Prostate gland (tissue), 2 donors: ENCODE results near the gene OR1I1. TPM values are rescaled to one million over a fixed set of nuclear protein-coding genes. Genes with fewer than 3 reads are reported as not detected.
"Not testable (repeated sequence)": the region's sequence is repeated elsewhere in the genome, so short reads cannot be mapped to it uniquely, and the experiment has no call there.

Experiments used
- DNase-seq: peaks from one replicate; pipeline ENCODE4 v3.0.0-alpha.2; 2019; ENCODE audit warnings: low spot score
- H3K27ac ChIP-seq, 2 donors: fragments of 200-600 bp; sonication (generic); 2 replicates each; pipeline ENCODE4 v1.5.1; 2017 to 2019
- H3K27me3 ChIP-seq: fragments of 200-600 bp; sonication (generic); replicated peaks from 2 replicates; pipeline ENCODE4 v1.5.1; 2019; ENCODE audit not compliant: insufficient read depth
- H3K36me3 ChIP-seq, 2 donors: fragments of 200-600 bp; sonication (generic); 1 replicate in 1 of 2; 2 replicates in 1 of 2; pipeline versions ENCODE4 v1.5.1 to v1.8.1; 2017 to 2019
- H3K4me1 ChIP-seq: fragments of 200-600 bp; sonication (generic); replicated peaks from 2 replicates; pipeline ENCODE4 v1.5.1; 2019
- H3K4me3 ChIP-seq, 2 donors: fragments of 200-600 bp; sonication (generic); 2 replicates each; pipeline ENCODE4 v1.5.1; 2017 to 2019
- H3K9me3 ChIP-seq: fragments of 200-600 bp; sonication (generic); 2 replicates; pipeline ENCODE4 v1.5.1; 2017
- CTCF ChIP-seq, 4 experiments: fragments of 200-600 bp in 2 of 4; fragments of 450-650 bp in 2 of 4; sonication (generic) in 2 of 4; IDR thresholded peaks; 1 replicate in 3 of 4; 2 replicates in 1 of 4; pipeline ENCODE4 v1.5.1; 2016 to 2019; ENCODE audit warnings: antibody characterized with exemption in 4 of 4, mild to moderate bottlenecking in 2 of 4, moderate library complexity in 2 of 4
- POLR2A ChIP-seq: fragments of 450-650 bp; IDR thresholded peaks from one replicate; pipeline ENCODE4 v1.6.1; 2016; ENCODE audit warnings: antibody characterized with exemption, mild to moderate bottlenecking
- POLR2AphosphoS5 ChIP-seq: sonication (generic); formaldehyde crosslinking; IDR thresholded peaks from one replicate; pipeline ENCODE4 v1.6.1; 2017; ENCODE audit warnings: antibody characterized with exemption
- WGBS: methylation state at CpG from one replicate; pipeline ENCODE4 v1.1.5; 2018; 5-methylcytosine and 5-hydroxymethylcytosine counted together
- intact Hi-C: fragments of 100-400 bp; cut with DNase I; formaldehyde crosslinking; loops from one replicate; pipeline ENCODE4 v1.14.2; 2022
- total RNA-seq, 2 donors: library from RNA; depleted of rRNA; stranded (reverse); fragments of >200 nt; gene quantifications; one replicate each; pipeline ENCODE4 v1.1.0, GENCODE V29; 2016

OR1I1 gene
- total RNA-seq, 2 donors from 2014 or later: not detected

- no peak for TF ChIP-seq CTCF (IDR thresholded peaks at IDR 0.05)
- TF ChIP-seq POLR2A: no peak
- TF ChIP-seq POLR2AphosphoS5: no peak
- WGBS: 75% methylated on average over 4 of the region's 4 CpGs
- no peaks in the 10 kb centered on the region for H3K9me3 ChIP-seq
- H3K36me3 ChIP-seq: no peaks in the 10 kb centered on the region
- no peaks in the 10 kb centered on the region for H3K4me1 ChIP-seq
- no peaks in the 10 kb centered on the region for H3K27me3 ChIP-seq
- H3K27ac ChIP-seq: no peak overlapping the region
- H3K4me3 ChIP-seq: no peak overlapping the region
- no peak for DNase-seq
- intact Hi-C loops: no loop called here
Measured at GRCh38 chr19:15075806-15076205, 6.2 kb upstream of the OR1I1 start.

GRCh38 chr19:15080002-15080401, 2.0 kb upstream of the OR1I1 start:
- H3K4me3 ChIP-seq, H3K9me3 ChIP-seq, intact Hi-C loops, DNase-seq, H3K27ac ChIP-seq, H3K4me1 ChIP-seq, H3K27me3 ChIP-seq, H3K36me3 ChIP-seq: not testable (repeated sequence)
- WGBS: 60% methylated on average over 4 of the region's 4 CpGs

GRCh38 chr19:15087182-15087581, 5.2 kb downstream of the OR1I1 start:
- H3K27me3 ChIP-seq: no peaks in the 10 kb centered on the region
- intact Hi-C loops: no loop called here

GRCh38 chr19:15091918-15092753, 10.1 kb downstream of the OR1I1 start:
- no peak overlapping the region for H3K4me3 ChIP-seq
- WGBS: 11% methylated on average over 13 of the region's 13 CpGs
- intact Hi-C loops: loop anchor here (2.0 to 5.0 kb wide), 2 partner anchors 59 to 465 kb away; no protein-coding TSS in a partner anchor

More at GRCh38 chr19:15087182-15087581, 5.2 kb downstream of the OR1I1 start:
- H3K4me1 ChIP-seq: no peaks in the 10 kb centered on the region
- H3K4me3 ChIP-seq: no peak overlapping the region
- H3K27ac ChIP-seq: no peak overlapping the region
- no peaks in the 10 kb centered on the region for H3K36me3 ChIP-seq
- H3K9me3 ChIP-seq: no peaks in the 10 kb centered on the region
- no peak for DNase-seq
- no peak for TF ChIP-seq POLR2AphosphoS5
- TF ChIP-seq POLR2A: no peak
- TF ChIP-seq CTCF (IDR thresholded peaks at IDR 0.05): no peak
- WGBS: 80% methylated on average over 11 of the region's 11 CpGs

GRCh38 chr19:15093001-15093400, 11.0 kb downstream of the OR1I1 start:
- intact Hi-C loops: loop anchor here (2.0 to 5.0 kb wide), 2 partner anchors 58 to 464 kb away; no protein-coding TSS in a partner anchor
- TF ChIP-seq POLR2A (no peak), POLR2AphosphoS5 (no peak), CTCF (IDR thresholded peaks at IDR 0.05) (no peak)
- 89% methylated on average over 2 of the region's 2 CpGs for WGBS

More at GRCh38 chr19:15091918-15092753, 10.1 kb downstream of the OR1I1 start:
- Histone ChIP-seq H3K9me3 (no peaks in the 10 kb centered on the region), H3K4me1 (no peaks in the 10 kb centered on the region), H3K36me3 (no peaks in the 10 kb centered on the region), H3K27ac (no peak overlapping the region), H3K27me3 (no peaks in the 10 kb centered on the region)
- no peak for TF ChIP-seq POLR2A
- TF ChIP-seq POLR2AphosphoS5: no peak
- TF ChIP-seq CTCF (IDR thresholded peaks at IDR 0.05): peak; percentile 40 to 54 (median 51)
- peak; percentile 59 for DNase-seq

More at GRCh38 chr19:15093001-15093400, 11.0 kb downstream of the OR1I1 start:
- H3K4me1 ChIP-seq: no peaks in the 10 kb centered on the region
- no peak for DNase-seq
- H3K9me3 ChIP-seq: no peaks in the 10 kb centered on the region
- H3K4me3 ChIP-seq: no peak overlapping the region
- H3K36me3 ChIP-seq: no peaks in the 10 kb centered on the region
- no peaks in the 10 kb centered on the region for H3K27me3 ChIP-seq
- no peak overlapping the region for H3K27ac ChIP-seq
